GM12878 (cell line): ENCODE results near the gene JADE3. TPM values are rescaled to one million over a fixed set of nuclear protein-coding genes. Genes with fewer than 3 reads are reported as not detected.

ENCODE experiments used
- ATAC-seq: fragments of 200-7000 bp; cut with Tn5 transposase; 3 replicates; pipeline ENCODE4 v1.9.1; 2020; ENCODE audit warnings: mild to moderate bottlenecking, moderate library complexity
- BruUV-seq: library from RNA; stranded (reverse); fragments of 400-500 nt; replicated peaks from 2 replicates; lab custom pipeline; 2021; lab: Mats Ljungman, UMichigan
- CTCF ChIA-PET: fragments of 300-600 bp; sonication (Branson Sonifier 250); formaldehyde crosslinking; extraction: SDS; loops from one replicate; lab custom pipeline; 2021; ENCODE audit warnings: inconsistent platforms; lab: Yijun Ruan, JAX
- POLR2A ChIA-PET: fragments of 350-600 bp; formaldehyde crosslinking; extraction: SDS; loops from one replicate; lab custom pipeline; 2021; ENCODE audit warnings: inconsistent platforms; lab: Charles Lee
- RAD21 ChIA-PET: fragments of 300-600 bp; sonication (Branson Sonifier 250); formaldehyde crosslinking; loops from one replicate; lab custom pipeline; 2023; ENCODE audit warnings: antibody characterized with exemption; ENCODE audit not compliant: unreplicated experiment; lab: Charles Lee
- SMC1A ChIA-PET: fragments of 300-600 bp; sonication (Branson Sonifier 250); formaldehyde crosslinking; loops from one replicate; lab custom pipeline; 2023; ENCODE audit not compliant: unreplicated experiment, uncharacterized antibody; lab: Charles Lee
- DNase-seq: peaks from one replicate; pipeline ENCODE4 v3.0.0-alpha.2; 2011; ENCODE audit warnings: low read depth, low spot score
- FAIRE-seq: peaks from 3 replicates; lab custom pipeline; 2011; peaks lifted over from hg19 to GRCh38; lab: Jason Lieb, UNC
- H2AFZ ChIP-seq: 2 replicates; pipeline ENCODE4 v1.6.0; 2011; ENCODE audit warnings: low read depth, low read length, control low read depth; ENCODE audit not compliant: control insufficient read depth
- H3K27ac ChIP-seq: 2 replicates; pipeline ENCODE4 v1.5.1; 2011; ENCODE audit warnings: control low read depth; ENCODE audit not compliant: control insufficient read depth, insufficient read depth
- H3K27me3 ChIP-seq, 2 experiments: replicated peaks in 1 of 2; 2 replicates each; pipeline versions ENCODE4 v1.6.0 to v1.6.1; 2011; ENCODE audit warnings: low read length in 1 of 2; ENCODE audit not compliant: control insufficient read depth in 2 of 2, insufficient read depth in 2 of 2
- H3K36me3 ChIP-seq, 2 experiments: 2 replicates each; pipeline ENCODE4 v1.5.1; 2011; ENCODE audit warnings: low read length in 1 of 2; ENCODE audit not compliant: control insufficient read depth in 2 of 2, insufficient read depth in 2 of 2
- H3K4me1 ChIP-seq: 2 replicates; pipeline ENCODE4 v1.6.1; 2011; ENCODE audit warnings: mild to moderate bottlenecking, low read length, moderate library complexity, mixed read lengths; ENCODE audit not compliant: control insufficient read depth, insufficient read depth
- H3K4me2 ChIP-seq: 2 replicates; pipeline ENCODE4 v1.6.0; 2011; ENCODE audit warnings: control low read depth; ENCODE audit not compliant: control insufficient read depth, insufficient read depth
- H3K4me3 ChIP-seq: fragments of 200-600 bp; sonication (generic); 2 replicates; pipeline ENCODE4 v1.5.1; 2016
- H3K79me2 ChIP-seq: 2 replicates; pipeline ENCODE4 v1.6.0; 2011; ENCODE audit warnings: low read length; ENCODE audit not compliant: control insufficient read depth, insufficient read depth
- H3K9ac ChIP-seq: 2 replicates; pipeline ENCODE4 v1.8.0; 2011; ENCODE audit warnings: low read length, control low read depth, mixed read lengths; ENCODE audit not compliant: control insufficient read depth, insufficient read depth
- H3K9me3 ChIP-seq: replicated peaks from 3 replicates; pipeline ENCODE4 v1.5.1; 2011; ENCODE audit warnings: mild to moderate bottlenecking, low read length; ENCODE audit not compliant: control insufficient read depth, insufficient read depth
- H4K20me1 ChIP-seq: 2 replicates; pipeline ENCODE4 v1.6.0; 2011; ENCODE audit not compliant: control insufficient read depth, insufficient read depth
- CBX5 ChIP-seq: sonication (generic); IDR thresholded peaks from 2 replicates; pipeline ENCODE4 v1.6.1; 2016; ENCODE audit warnings: low read depth, moderate library complexity, mild to moderate bottlenecking, inconsistent platforms
- CREB1 ChIP-seq: IDR thresholded peaks from 2 replicates; pipeline ENCODE4 v1.6.1; 2012; ENCODE audit warnings: low read depth, mild to moderate bottlenecking, inconsistent platforms
- IRF5 ChIP-seq: fragments of 450-650 bp; IDR thresholded peaks from 2 replicates; pipeline ENCODE4 v1.6.1; 2017; ENCODE audit warnings: borderline replicate concordance
- RUNX3 ChIP-seq: IDR thresholded peaks from 2 replicates; pipeline ENCODE4 v1.6.1; 2012; ENCODE audit warnings: low read length, inconsistent platforms
- SUPT20H ChIP-seq: IDR thresholded peaks from 2 replicates; pipeline ENCODE4 v1.6.1; 2011; ENCODE audit warnings: low read depth, mild to moderate bottlenecking, low read length, moderate library complexity, borderline replicate concordance; ENCODE audit not compliant: control insufficient read depth
- ZZZ3 ChIP-seq: IDR thresholded peaks from 2 replicates; pipeline ENCODE4 v1.6.1; 2011; ENCODE audit warnings: low read depth; ENCODE audit not compliant: control insufficient read depth, insufficient read length
- WGBS: methylation state at CpG from one replicate; pipeline ENCODE4 v1.1.6; 2016; ENCODE audit warnings: low lambda C conversion rate; ENCODE audit not compliant: insufficient replicate concordance, insufficient coverage; ENCODE audit errors: missing lambda C conversion rate; 5-methylcytosine and 5-hydroxymethylcytosine counted together
- in situ Hi-C: fragments of 300-500 bp; cut with MboI; formaldehyde crosslinking; loops from 9 replicates; pipeline ENCODE4 v1.14.3; 2018; ENCODE audit warnings: mixed read lengths
- intact Hi-C: fragments of 100-400 bp; cut with micrococcal nuclease; formaldehyde crosslinking; loops from one replicate; pipeline ENCODE4 v1.14.2; 2022; ENCODE audit not compliant: unreplicated experiment
- polyA plus RNA-seq, 11 experiments: library from polyadenylated mRNA; depleted of rRNA in 4 of 11; unstranded in 6 of 11; stranded (reverse) in 5 of 11; fragments of >200 nt; fragmentation: Nextera tagmentation in 4 of 11; fragmentation: Illumina TruSeq in 1 of 11; extraction: Ambion mirVana in 4 of 11; extraction: Trizol in 1 of 11; gene quantifications; 1 replicate in 1 of 11; 2 replicates in 10 of 11; pipeline versions ENCODE4 v1.2.1 to v1.2.3, GENCODE V29; 2011 to 2016; ENCODE audit warnings: inconsistent platforms in 2 of 11, missing spikeins in 2 of 11, low read depth in 1 of 11
- total RNA-seq, 4 experiments: library from RNA; depleted of rRNA in 3 of 4; stranded (reverse); fragments of >200 nt in 3 of 4; fragmentation: Illumina TruSeq in 1 of 4; extraction: Trizol in 1 of 4; gene quantifications; 2 replicates each; pipeline versions ENCODE4 v1.2.1 to v1.2.3, GENCODE V29; 2013 to 2021

Gene JADE3
- total and polyA plus RNA-seq, 10 of the 15 experiments (the other 5 are each of a cell fraction or from before 2014, with no cell fraction given), result 0.06 to 13.0 (median 0.65) TPM

- TF ChIP-seq ZZZ3, result no peak
- Histone ChIP-seq H3K27me3 (no peaks in the 10 kb centered on the region; a peak in 1 of 4 replicates), H3K4me3 (no peak overlapping the region), H2AFZ (no peak overlapping the region), H3K9me3 (no peaks in the 10 kb centered on the region), H3K27ac (no peak overlapping the region), H3K9ac (no peak overlapping the region), H3K79me2 (no peaks in the 10 kb centered on the region), H3K4me1 (no peaks in the 10 kb centered on the region), H3K36me3 (no peaks in the 10 kb centered on the region), H3K4me2 (no peak overlapping the region), H4K20me1 (no peaks in the 10 kb centered on the region)
- BruUV-seq, result no TSS peak
- in situ Hi-C loops, result no loop called here
- no peak for ATAC-seq
- ChIA-PET SMC1A (interaction anchor here (0.9 kb wide), 1 partner anchor 9 kb away, joined by 3 read pairs; no protein-coding TSS in a partner anchor), CTCF (no interaction called here), POLR2A (no interaction called here), RAD21 (interaction anchor here (1.1 kb wide), 1 partner anchor 28 kb away, joined by 3 read pairs; no protein-coding TSS in a partner anchor)
- intact Hi-C loops, result no loop called here
- no peak for DNase-seq
- 0% methylated on average over 2 of the region's 2 CpGs for WGBS
- FAIRE-seq, result no peak
These were observed 151.0 kb downstream of the JADE3 start for GRCh38 chrX:47063179-47063578.

GRCh38 chrX:47068214-47068613 lies 156.0 kb downstream of the JADE3 start:
- no peaks in the 10 kb centered on the region for H3K9me3 ChIP-seq
- DNase-seq, result no peak
- no peaks in the 10 kb centered on the region for H3K36me3 ChIP-seq
- H3K4me1 ChIP-seq, result no peaks in the 10 kb centered on the region
- no peak overlapping the region for H3K4me2 ChIP-seq
- POLR2A ChIA-PET, result no interaction called here
- no peak overlapping the region for H3K9ac ChIP-seq
- BruUV-seq, result no TSS peak
- no peak overlapping the region for H2AFZ ChIP-seq
- WGBS, result 23% methylated on average over 3 of the region's 3 CpGs
- in situ Hi-C loops (no loop called here), intact Hi-C loops (no loop called here)
- RAD21 ChIA-PET, result interaction anchor here (0.7 kb wide), 1 partner anchor 303 kb away, joined by 3 read pairs; no protein-coding TSS in a partner anchor
- CTCF ChIA-PET, result no interaction called here
- TF ChIP-seq CREB1 (no peak), SUPT20H (no peak), CBX5 (no peak), IRF5 (no peak), RUNX3 (no peak)
- no peaks in the 10 kb centered on the region for H3K79me2 ChIP-seq
- no peak for FAIRE-seq
- no peak for ATAC-seq
- SMC1A ChIA-PET, result no interaction called here
- no peaks in the 10 kb centered on the region; a peak in 1 of 4 replicates for H3K27me3 ChIP-seq
- H4K20me1 ChIP-seq, result no peaks in the 10 kb centered on the region
- H3K27ac ChIP-seq, result no peak overlapping the region
- no peak overlapping the region for H3K4me3 ChIP-seq
